Measurements from ENCODE around the gene LYSMD2.

GRCh38 chr15:51736751-51737521 is 519 bp downstream of the LYSMD2 start:
- TF ChIP-seq CTCF (conservative IDR thresholded peaks at IDR 0.05; ENCODE audit: low read depth, low read length): no peak
- TF ChIP-seq EZH2 (IDR thresholded peaks at IDR 0.05; ENCODE audit: low read length, unreplicated experiment): no peak
